C4-2B (cell line): Measurements from ENCODE around the gene SCN8A.

Source experiments
- CTCF ChIP-seq: fragments of 450-650 bp; conservative IDR thresholded peaks from 2 replicates; pipeline ENCODE4 v1.5.1; 2017; ENCODE audit warnings: mild to moderate bottlenecking
- ZFX ChIP-seq: fragments of 450-650 bp; IDR thresholded peaks from 2 replicates; pipeline ENCODE4 v1.6.1; 2017

- no peak for TF ChIP-seq CTCF
- TF ChIP-seq ZFX: no peak
These were observed 101.0 kb downstream of the SCN8A start for GRCh38 chr12:51692016-51692415.
